Progenitor cell of endocrine pancreas (in vitro differentiated cells): ENCODE results near the gene NRP2. TPM values are rescaled to one million over a fixed set of nuclear protein-coding genes. Genes with fewer than 3 reads are reported as not detected.
A peak's percentile ranks its signal among the peaks of the same experiment; 100 is the strongest.

Experiments
- DNase-seq: peaks from one replicate; pipeline ENCODE4 v3.0.0; 2021; ENCODE audit warnings: low spot score; ENCODE audit not compliant: unreplicated experiment
- H3K27ac Mint-ChIP-seq: 2 replicates; pipeline ENCODE4 v1.8.0; 2021; ENCODE audit warnings: mild to moderate bottlenecking, moderate library complexity, mixed read lengths
- H3K27me3 Mint-ChIP-seq: 2 replicates; pipeline ENCODE4 v1.8.0; 2021; ENCODE audit warnings: mixed read lengths
- H3K36me3 Mint-ChIP-seq: 2 replicates; pipeline ENCODE4 v1.8.0; 2022; ENCODE audit warnings: mixed read lengths; ENCODE audit not compliant: insufficient read depth
- H3K4me1 Mint-ChIP-seq: 2 replicates; pipeline ENCODE4 v1.8.0; 2021; ENCODE audit warnings: low read depth, mixed read lengths
- H3K4me3 Mint-ChIP-seq: 2 replicates; pipeline ENCODE4 v1.8.0; 2021; ENCODE audit warnings: low read depth, mild to moderate bottlenecking, moderate library complexity, mixed read lengths
- H3K9me3 Mint-ChIP-seq: 2 replicates; pipeline ENCODE4 v1.8.0; 2021; ENCODE audit warnings: low read depth, mixed read lengths
- total RNA-seq: library from RNA; stranded (reverse); gene quantifications from 2 replicates; pipeline ENCODE4 v1.2.1, GENCODE V29; 2021
- TF ChIP-seq, protein P1 (sequence below): fragments of 200-600 bp; sonication (generic); IDR thresholded peaks from one replicate; pipeline ENCODE4 v1.5.0; 2021; ENCODE audit warnings: antibody characterized with exemption, mild to moderate bottlenecking; ENCODE audit not compliant: unreplicated experiment

NRP2 gene
- total RNA-seq, 1 donor from 2014 or later: 6.3 TPM

DNA sequence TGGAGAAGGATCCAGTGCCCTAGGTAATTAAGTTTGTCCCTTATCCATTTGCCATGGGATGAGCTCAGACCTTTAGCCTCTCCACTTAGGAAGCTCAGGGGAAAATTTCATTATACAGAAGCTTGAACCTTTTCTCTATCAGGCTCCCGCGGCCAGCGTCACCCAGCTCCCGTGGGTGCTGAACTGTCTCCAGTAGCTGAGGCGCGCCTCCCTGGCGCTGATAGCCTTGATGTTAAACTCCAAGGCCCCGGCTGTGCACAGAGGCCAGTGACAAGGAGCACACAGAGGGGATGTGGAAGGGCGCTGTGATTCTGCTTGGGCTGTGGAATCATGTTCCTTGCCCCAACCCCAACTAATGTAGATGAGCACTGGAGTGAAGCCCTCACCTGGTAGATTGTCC lies 50.8 kb downstream of the NRP2 start:
- peaks cover 36% of the 10 kb centered on the region for H3K4me1 Mint-ChIP-seq
- no peak overlapping the region for H3K27ac Mint-ChIP-seq
- TF ChIP-seq, protein P1, sequence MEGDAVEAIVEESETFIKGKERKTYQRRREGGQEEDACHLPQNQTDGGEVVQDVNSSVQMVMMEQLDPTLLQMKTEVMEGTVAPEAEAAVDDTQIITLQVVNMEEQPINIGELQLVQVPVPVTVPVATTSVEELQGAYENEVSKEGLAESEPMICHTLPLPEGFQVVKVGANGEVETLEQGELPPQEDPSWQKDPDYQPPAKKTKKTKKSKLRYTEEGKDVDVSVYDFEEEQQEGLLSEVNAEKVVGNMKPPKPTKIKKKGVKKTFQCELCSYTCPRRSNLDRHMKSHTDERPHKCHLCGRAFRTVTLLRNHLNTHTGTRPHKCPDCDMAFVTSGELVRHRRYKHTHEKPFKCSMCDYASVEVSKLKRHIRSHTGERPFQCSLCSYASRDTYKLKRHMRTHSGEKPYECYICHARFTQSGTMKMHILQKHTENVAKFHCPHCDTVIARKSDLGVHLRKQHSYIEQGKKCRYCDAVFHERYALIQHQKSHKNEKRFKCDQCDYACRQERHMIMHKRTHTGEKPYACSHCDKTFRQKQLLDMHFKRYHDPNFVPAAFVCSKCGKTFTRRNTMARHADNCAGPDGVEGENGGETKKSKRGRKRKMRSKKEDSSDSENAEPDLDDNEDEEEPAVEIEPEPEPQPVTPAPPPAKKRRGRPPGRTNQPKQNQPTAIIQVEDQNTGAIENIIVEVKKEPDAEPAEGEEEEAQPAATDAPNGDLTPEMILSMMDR: no peak
- DNase-seq: no peak
- H3K4me3 Mint-ChIP-seq: no peak overlapping the region
- H3K27me3 Mint-ChIP-seq: peaks cover 2% of the 10 kb centered on the region
- no peaks in the 10 kb centered on the region for H3K36me3 Mint-ChIP-seq
- no peaks in the 10 kb centered on the region for H3K9me3 Mint-ChIP-seq

DNA sequence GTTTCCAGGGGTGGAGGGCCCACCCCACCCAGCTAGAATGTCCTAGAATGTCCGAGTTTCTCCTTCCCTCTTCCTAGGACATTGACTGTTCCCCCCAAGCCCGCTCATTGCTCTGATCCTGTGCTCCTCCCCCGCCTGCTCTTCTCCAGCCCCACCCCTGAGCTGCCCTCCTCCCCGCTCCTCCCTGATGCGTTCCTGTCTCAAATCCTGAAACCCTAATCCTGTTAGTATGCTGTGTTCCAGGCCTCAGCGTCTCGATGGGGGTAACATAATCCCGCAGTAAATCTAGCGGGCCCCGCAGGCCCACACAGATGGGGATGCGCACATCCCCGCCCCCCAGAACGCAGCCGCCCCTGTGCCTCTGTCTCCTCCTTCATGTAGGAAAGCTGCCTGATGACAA lies 51.3 kb downstream of the NRP2 start:
- DNase-seq: no peak
- H3K9me3 Mint-ChIP-seq: no peaks in the 10 kb centered on the region
- no peak overlapping the region for H3K4me3 Mint-ChIP-seq
- peaks cover 34% of the 10 kb centered on the region for H3K4me1 Mint-ChIP-seq
- H3K27me3 Mint-ChIP-seq: peaks cover under 1% of the 10 kb centered on the region
- peak overlapping the region; percentile 66 for H3K27ac Mint-ChIP-seq
- H3K36me3 Mint-ChIP-seq: no peaks in the 10 kb centered on the region
- TF ChIP-seq, protein P1: no peak

DNA sequence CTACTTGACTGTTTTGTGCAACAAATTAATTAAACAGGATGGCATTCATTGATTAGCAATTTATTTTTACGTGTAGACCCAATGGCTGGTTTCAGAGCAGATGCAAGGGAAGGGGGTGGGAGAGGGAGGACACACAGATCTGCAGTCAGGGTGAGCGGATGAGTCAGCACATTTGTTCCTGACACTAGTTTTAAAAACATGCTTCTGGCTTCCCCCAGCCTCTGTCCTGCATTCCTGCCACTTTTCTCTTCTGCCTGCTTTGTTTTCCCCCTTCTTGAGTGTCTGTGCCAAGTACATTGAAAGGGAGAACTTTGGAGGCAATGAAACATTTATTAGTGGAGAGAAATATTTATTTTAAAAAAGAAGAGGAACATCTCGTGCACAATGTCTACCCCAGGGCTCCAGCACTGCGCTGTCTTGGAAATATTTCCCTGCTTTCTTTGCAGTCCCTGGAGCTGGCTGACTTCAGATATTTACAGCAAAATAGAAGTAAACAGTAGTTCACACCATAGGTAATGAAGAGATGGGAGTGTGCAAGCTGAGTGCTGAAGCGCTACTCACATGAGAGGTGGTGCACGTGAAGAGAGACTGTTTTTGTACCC lies 52.2 kb downstream of the NRP2 start:
- TF ChIP-seq, protein P1: no peak
- H3K27me3 Mint-ChIP-seq: no peaks in the 10 kb centered on the region
- DNase-seq: no peak
- peak overlapping the region; percentile 94 for H3K27ac Mint-ChIP-seq
- H3K9me3 Mint-ChIP-seq: no peaks in the 10 kb centered on the region
- no peak overlapping the region for H3K4me3 Mint-ChIP-seq
- H3K36me3 Mint-ChIP-seq: no peaks in the 10 kb centered on the region
- H3K4me1 Mint-ChIP-seq: peaks cover 34% of the 10 kb centered on the region

DNA sequence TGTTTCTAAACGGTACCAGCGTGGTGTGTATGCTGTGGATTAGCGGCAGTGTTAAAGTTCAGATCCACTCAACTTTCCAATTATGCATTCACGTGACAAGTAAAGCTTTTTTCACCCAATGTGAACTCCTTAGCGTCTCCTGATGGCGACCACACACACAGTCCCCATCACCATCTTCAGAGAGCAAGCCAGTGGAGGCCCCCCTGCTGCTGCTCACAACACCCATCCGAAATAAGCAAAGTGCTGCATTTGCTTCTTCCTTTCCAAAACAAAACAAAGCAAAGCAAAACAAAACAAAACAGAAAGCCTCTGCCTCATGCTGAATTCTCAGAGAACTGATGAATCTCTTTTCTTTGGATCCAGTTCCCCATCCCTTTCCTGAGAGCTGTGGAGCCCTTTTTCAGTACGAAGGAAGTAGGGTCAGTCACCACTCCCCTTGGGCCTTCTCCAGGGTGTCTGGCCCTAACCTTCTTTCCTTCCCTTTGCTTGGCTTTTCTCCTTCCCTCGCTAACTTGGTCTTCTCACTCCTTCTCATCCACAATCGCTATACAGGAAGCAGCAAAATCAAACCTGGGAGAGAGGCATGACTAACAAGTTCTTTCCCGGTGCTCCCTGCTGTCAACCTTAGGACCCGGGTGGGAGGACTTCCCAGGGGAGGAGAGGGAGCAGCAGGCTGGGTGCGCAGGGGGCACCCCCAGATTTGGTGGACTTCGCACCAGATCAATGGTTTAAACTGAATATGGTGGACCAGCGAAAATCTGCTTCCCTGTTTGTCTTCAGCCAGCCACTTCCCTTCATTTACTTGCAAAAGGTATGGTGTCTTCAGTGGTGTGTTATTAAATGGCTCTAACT lies 56.0 kb downstream of the NRP2 start:
- Mint-ChIP-seq H3K27ac (peak overlapping the region; percentile 62), H3K4me1 (peaks cover 20% of the 10 kb centered on the region), H3K27me3 (no peaks in the 10 kb centered on the region), H3K4me3 (no peak overlapping the region), H3K36me3 (no peaks in the 10 kb centered on the region), H3K9me3 (peaks cover 3% of the 10 kb centered on the region)
- DNase-seq: no peak
- TF ChIP-seq, protein P1: no peak

DNA sequence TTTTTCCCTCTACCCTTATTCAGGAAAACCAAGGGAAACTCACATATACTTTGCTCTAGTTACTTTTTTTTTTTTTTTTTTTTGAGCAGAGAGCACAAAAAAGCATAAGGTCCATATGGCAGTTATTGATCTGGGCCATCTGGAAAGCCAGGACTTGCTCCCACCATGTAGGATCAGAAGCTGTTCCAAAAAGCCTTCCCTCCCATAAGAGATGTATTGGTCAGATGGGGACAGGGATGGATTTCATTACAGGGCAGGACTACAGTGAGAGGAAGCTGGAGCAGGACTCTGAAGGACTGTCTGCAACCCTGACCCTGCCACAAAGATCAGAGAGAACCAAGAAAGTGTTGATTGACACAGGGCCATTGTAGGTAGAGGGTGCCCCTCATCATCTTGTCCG lies 57.3 kb downstream of the NRP2 start:
- no peak for DNase-seq
- TF ChIP-seq, protein P1: no peak
- Mint-ChIP-seq H3K36me3 (no peaks in the 10 kb centered on the region), H3K27ac (no peak overlapping the region), H3K4me3 (no peak overlapping the region), H3K9me3 (peaks cover 3% of the 10 kb centered on the region), H3K27me3 (no peaks in the 10 kb centered on the region), H3K4me1 (peaks cover 9% of the 10 kb centered on the region)
